Measurements from ENCODE around the gene GRIK3.

DNA sequence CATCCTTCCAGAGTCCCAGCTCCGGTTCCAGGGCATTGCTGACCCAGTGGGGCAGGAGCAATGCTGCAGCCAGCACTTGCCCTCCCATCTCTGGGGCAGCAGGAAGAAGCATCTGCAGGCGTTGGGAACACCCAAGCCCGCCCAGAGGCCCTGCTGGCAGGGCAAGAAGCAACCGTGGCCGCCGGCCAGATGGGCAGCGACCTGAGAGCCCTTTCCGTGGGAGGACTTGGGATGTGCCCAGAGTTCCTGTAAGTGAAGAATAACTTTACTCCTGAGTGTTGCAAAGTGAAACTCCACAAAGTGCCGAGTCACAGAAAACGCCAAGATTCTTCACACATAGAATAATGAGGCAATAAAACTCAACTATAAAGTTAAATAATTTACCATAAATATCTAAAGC lies 46.0 kb downstream of the GRIK3 start:
- TF ChIP-seq, protein P1, sequence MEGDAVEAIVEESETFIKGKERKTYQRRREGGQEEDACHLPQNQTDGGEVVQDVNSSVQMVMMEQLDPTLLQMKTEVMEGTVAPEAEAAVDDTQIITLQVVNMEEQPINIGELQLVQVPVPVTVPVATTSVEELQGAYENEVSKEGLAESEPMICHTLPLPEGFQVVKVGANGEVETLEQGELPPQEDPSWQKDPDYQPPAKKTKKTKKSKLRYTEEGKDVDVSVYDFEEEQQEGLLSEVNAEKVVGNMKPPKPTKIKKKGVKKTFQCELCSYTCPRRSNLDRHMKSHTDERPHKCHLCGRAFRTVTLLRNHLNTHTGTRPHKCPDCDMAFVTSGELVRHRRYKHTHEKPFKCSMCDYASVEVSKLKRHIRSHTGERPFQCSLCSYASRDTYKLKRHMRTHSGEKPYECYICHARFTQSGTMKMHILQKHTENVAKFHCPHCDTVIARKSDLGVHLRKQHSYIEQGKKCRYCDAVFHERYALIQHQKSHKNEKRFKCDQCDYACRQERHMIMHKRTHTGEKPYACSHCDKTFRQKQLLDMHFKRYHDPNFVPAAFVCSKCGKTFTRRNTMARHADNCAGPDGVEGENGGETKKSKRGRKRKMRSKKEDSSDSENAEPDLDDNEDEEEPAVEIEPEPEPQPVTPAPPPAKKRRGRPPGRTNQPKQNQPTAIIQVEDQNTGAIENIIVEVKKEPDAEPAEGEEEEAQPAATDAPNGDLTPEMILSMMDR (IDR thresholded peaks at IDR 0.05) = no peak
- TF ChIP-seq POLR2A (IDR thresholded peaks at IDR 0.05) = no peak
- TF ChIP-seq POLR2AphosphoS5 (IDR thresholded peaks at IDR 0.05) = no peak

All from stomach (tissue), 4 donors.